Neural cell (in vitro differentiated cells): ENCODE measurements around the gene RANGRF.

Experiments
- CTCF ChIP-seq: fragments of 450-650 bp; IDR thresholded peaks from 2 replicates; pipeline ENCODE4 v1.5.1; 2014; ENCODE audit warnings: antibody characterized with exemption, mild to moderate bottlenecking, moderate library complexity; ENCODE audit not compliant: poor library complexity, severe bottlenecking
- EP300 ChIP-seq: fragments of 450-650 bp; conservative IDR thresholded peaks from 2 replicates; pipeline ENCODE4 v1.6.1; 2014; ENCODE audit warnings: antibody characterized with exemption, mild to moderate bottlenecking, moderate library complexity; ENCODE audit not compliant: poor library complexity, severe bottlenecking
- EZH2 ChIP-seq: fragments of 200-600, 300-800 bp; shearing (Covaris generic), sonication (generic); IDR thresholded peaks from 2 replicates; pipeline ENCODE4 v1.6.1; 2014; ENCODE audit warnings: antibody characterized with exemption, low read length, borderline replicate concordance, mild to moderate bottlenecking; ENCODE audit not compliant: insufficient read depth, poor library complexity, severe bottlenecking
- POLR2AphosphoS5 ChIP-seq: IDR thresholded peaks from 2 replicates; pipeline ENCODE4 v1.6.1; 2012
- RAD21 ChIP-seq: fragments of 450-650 bp; conservative IDR thresholded peaks from 2 replicates; pipeline ENCODE4 v1.6.1; 2014; ENCODE audit warnings: antibody characterized with exemption, mild to moderate bottlenecking, moderate library complexity
- SMC3 ChIP-seq: fragments of 450-650 bp; conservative IDR thresholded peaks from 2 replicates; pipeline ENCODE4 v1.6.1; 2014; ENCODE audit warnings: antibody characterized with exemption, mild to moderate bottlenecking, moderate library complexity; ENCODE audit not compliant: poor library complexity
- TAF1 ChIP-seq: IDR thresholded peaks from 2 replicates; pipeline ENCODE4 v1.6.1; 2012; ENCODE audit warnings: low read depth
- TF ChIP-seq, protein P1 (sequence below): IDR thresholded peaks from 2 replicates; pipeline ENCODE4 v1.6.1; 2012; ENCODE audit warnings: borderline replicate concordance

- TF ChIP-seq CTCF (no peak), EZH2 (no peak), EP300 (no peak), POLR2AphosphoS5 (no peak), TAF1 (no peak), RAD21 (no peak), SMC3 (no peak)
- TF ChIP-seq, protein P1, sequence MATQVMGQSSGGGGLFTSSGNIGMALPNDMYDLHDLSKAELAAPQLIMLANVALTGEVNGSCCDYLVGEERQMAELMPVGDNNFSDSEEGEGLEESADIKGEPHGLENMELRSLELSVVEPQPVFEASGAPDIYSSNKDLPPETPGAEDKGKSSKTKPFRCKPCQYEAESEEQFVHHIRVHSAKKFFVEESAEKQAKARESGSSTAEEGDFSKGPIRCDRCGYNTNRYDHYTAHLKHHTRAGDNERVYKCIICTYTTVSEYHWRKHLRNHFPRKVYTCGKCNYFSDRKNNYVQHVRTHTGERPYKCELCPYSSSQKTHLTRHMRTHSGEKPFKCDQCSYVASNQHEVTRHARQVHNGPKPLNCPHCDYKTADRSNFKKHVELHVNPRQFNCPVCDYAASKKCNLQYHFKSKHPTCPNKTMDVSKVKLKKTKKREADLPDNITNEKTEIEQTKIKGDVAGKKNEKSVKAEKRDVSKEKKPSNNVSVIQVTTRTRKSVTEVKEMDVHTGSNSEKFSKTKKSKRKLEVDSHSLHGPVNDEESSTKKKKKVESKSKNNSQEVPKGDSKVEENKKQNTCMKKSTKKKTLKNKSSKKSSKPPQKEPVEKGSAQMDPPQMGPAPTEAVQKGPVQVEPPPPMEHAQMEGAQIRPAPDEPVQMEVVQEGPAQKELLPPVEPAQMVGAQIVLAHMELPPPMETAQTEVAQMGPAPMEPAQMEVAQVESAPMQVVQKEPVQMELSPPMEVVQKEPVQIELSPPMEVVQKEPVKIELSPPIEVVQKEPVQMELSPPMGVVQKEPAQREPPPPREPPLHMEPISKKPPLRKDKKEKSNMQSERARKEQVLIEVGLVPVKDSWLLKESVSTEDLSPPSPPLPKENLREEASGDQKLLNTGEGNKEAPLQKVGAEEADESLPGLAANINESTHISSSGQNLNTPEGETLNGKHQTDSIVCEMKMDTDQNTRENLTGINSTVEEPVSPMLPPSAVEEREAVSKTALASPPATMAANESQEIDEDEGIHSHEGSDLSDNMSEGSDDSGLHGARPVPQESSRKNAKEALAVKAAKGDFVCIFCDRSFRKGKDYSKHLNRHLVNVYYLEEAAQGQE: no peak
Measured at GRCh38 chr17:8264320-8264719, 24.1 kb upstream of the RANGRF start.
